Hippocampal formation (tissue), 2 donors: ENCODE measurements around the gene LBP.
A peak's percentile ranks its signal among the peaks of the same experiment; 100 is the strongest.
"Not testable (repeated sequence)": the region's sequence is repeated elsewhere in the genome, so short reads cannot be mapped to it uniquely, and the experiment has no call there.

ENCODE experiments used
- DNase-seq, 2 donors: peaks; one replicate each; lab custom pipeline; 2025; lab: John Stamatoyannopoulos, UW

LBP gene

DNA sequence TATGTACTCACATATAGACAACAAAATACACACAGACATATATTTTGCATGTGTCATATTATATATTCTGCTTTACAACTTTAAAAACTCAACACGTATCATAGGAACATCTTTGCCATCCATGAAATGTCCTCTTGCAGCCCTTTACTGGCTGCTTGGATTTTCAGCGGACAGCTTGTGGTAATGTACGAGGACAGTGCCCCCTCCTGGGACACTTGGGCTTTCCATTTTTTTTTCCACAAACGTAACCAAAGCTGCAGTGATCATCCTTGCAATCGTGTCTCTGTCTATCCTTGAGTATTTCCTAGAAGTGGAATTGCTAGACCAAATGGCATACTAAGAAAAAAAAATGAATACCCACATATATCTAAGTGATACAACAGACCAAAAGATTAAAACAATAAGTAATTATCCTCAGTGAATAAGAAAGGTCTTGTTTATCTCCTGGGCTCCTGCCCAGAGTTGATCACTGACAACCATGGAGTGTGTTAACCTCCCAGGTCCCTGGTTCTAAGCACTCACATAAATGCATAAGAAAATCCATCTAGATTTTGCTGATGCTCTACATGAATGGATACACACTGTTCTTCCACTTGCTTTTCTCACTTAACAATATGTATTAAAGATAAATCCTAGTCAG lies 24.2 kb upstream of the LBP start:
- DNase-seq: peak; percentile 25 to 63

DNA sequence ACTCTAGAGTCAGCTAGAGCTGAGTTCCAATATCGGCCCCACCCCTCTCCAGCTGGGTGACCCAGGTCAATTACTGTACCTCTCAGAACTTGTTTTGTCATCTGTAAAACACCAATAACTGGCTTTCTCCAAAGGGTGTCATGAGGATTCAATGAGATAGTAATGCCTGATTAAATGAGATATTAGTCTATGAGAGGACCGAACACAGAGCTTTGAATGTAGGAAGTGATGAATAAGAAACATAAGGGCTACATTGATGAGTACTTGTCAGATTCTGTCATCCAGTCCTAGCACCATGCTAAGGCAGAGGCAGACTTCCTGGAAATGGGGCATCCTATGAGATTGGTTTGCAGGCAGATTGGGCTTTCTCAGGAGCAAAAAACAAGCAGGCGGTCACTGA lies 22.1 kb upstream of the LBP start:
- DNase-seq: no peak

DNA sequence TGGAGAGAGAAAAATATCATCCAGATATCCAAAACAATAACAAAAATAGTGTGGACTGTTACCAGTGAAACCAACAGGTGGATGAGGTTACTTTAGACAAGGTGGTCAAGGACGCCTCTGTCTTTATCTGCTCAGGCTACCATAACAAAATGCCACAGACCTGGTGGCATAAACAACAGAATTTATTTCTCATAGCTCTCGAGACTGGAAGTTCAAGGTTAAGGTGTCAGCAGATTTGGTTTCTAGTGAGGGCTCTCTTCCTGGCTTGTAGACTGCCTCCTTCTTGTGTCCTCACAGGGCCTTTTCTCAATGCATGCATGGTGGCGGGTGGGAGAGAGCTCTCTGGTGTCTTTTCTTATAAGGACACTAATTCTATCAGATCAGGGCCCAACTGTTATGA lies 21.1 kb upstream of the LBP start:
- no peak for DNase-seq

DNA sequence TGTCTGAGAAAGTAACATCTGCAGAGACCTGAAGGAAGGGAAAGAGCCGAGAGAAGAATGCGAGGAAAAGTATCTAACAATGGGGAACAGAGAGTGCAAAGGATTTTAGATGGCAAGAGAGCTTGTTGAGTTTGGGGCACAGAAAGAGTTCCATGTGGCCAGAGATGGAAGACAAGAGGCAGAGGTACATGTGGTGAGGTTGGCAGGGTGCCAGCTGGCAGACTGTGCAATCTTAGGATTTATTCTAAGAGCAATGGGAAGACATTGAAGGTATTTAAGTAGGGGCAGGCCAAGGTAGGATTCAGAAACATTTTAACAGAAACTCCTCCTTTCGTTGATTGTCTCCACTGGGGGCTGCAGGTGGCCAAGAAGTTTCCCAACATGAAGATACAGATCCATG lies 20.4 kb upstream of the LBP start:
- DNase-seq: no peak

DNA sequence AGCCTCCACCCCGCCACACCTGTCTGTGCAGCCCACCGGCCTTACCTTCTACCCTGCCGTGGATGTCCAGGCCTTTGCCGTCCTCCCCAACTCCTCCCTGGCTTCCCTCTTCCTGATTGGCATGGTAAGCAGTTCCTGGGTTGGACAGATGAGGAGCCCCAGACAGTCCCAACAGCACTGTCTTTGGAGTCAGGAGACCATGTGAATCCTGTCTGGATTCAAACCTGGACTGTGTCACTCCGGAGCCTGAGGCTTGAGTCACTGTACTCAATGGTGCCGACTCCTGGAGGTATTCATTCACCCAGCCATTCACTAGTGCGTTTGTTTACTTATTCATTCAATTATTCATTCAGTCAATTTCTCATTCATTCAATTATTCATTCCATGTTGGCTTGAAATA lies 20.0 kb upstream of the LBP start:
- DNase-seq: no peak

DNA sequence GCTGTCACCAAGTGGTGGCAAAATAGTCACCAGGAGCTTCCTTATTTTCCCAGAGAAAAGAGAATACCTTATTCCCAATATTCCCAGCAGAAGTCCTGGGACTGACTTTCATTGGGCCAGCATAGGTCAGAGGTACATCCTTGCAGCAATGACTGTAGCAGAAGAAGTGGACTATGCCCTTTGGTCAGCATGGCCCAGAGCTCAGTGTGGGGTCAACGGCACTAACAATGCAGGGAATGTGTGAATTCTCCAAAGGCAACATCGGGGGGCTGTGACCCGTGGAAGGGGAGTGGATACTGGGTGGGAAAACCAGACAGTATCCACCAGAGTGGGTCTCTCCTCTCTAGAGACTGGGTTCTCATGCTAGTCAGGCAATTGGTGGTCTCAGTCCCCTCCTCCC lies 15.6 kb upstream of the LBP start:
- no peak for DNase-seq

DNA sequence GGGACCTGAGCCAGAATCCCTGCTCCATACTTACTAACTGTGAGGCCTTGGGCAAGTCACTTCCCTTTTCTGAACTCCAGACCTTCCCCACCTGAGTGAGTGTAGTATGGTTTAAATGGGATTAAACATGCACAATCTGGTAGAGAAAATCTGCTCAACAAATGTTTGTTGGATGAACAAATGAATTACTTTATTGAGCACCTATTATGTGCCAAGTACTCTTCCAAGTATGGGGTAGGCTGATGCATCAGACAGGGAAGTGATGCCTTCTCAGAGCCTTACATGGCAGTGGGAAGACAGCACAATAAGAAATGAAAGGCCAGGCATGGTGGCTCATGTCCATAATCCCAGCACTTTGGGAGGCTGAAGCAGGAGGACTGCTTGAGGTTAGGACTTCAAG lies 15.0 kb upstream of the LBP start:
- DNase-seq: no peak

DNA sequence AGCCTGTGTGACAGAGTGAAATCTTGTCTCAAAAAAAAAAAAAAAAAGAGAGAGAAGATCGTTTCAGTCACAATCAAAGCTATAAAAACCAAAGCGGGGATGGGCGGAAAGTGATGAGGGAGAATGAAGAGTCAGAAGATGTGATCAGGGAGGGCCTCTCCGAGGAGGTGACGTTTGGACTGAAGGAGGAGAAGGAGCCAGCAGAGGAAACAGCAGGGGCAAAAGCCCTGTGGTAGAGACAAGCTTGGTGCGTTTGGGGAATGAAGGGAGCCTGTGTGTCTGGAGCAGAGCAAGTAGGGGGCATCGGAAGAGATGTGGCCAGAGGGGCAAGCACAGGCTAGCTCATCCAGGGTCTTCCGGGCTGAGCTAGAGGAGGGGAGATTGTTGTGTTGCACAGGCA lies 14.5 kb upstream of the LBP start:
- no peak for DNase-seq

DNA sequence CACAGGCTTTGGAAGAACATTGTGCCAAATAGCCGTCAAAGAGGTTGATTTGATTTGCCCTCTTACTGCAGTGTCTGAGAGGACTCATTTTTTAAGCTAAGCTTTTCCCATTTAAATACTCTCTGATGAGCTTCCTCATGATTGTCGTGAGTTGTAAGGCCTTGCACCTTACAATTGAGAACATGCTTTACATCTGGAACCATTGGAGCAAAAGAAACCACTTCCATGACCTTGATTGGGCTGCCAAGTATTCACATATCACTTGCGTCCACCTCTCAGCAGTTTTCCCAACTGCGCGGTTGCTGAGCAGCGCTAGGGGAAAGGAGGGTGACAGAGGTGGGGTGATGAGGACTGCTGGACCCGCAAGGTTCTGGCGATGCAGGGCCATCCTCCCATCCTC lies 12.3 kb upstream of the LBP start:
- DNase-seq: no peak

DNA sequence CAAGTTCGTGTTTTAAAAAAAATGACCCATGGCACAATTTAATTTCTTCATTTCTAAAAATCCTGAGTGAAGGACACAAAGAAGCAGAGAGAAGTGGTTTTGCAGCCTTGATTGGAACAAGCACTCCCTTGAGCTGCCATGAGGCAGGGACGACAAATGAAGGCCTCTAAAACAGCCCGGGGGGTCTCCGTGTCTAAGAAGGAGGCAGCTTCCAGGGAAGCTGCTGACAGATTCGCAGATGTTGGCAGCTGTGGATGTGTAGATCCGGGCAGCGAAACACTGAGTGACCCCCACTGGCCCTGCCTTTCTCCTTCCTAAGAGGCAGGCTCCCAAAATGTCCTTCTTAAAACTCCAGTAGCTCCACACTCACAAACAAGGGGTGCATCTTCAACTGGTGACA lies 9.6 kb upstream of the LBP start:
- DNase-seq: no peak

DNA sequence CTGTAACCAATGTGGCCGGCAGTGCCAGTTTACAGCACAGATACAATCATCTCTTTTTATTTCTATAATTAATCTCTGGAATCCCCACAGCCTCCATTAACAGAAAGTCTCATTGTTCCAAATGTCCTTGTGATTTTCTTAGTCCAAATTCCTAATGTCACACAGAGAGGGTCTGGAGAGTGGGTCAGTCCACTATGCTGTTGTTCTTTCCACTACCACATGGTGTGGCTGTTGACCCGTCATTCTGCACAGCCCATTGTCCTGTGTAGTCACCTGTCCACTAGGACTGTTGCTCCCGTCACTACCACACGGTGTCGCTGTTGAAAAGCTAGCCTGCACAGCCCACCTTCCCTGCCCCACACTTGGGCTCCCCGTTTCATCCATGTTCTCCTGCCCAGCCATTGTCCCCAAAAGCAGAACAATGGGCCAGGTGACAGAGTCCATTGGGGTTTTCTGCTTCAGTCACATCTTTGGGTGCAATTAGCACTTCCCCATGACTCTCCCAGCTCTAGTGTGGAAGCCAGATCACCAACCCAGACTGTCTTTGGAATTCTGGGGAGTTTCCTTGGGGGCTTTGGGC lies 8.6 kb upstream of the LBP start:
- peak; percentile 7 to 26 for DNase-seq

DNA sequence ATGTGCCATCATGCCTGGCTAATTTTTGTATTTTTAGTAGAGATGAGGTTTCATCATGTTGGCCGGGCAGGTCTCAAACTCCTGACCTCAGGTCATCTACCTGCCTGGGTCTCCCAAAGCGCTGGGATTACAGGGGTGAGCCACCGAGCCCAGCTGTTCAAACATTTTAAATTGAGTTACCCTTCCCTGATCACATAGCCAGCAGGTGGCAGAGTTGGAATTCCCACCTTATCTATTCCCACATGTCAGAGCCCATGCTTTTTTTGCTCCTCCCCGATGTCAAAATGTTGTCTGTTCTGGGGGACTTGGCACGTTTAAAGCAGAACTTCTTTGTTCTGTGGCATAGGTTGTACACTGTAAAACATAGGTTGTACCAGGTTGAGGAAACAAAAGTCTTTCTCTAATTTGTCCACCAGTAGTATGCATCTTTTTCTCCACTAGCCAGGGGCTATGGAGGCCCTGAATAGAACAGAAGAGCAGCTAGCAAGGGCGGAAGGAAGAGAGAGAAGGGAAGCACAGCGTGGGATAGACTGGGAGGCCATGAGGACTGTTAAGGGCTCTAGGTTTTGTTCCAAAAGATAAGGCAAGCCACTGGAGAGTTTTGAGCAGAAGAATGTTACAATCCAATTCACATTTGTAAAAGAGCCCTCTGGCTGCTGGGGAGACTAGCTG lies 7.3 kb upstream of the LBP start:
- no peak for DNase-seq

DNA sequence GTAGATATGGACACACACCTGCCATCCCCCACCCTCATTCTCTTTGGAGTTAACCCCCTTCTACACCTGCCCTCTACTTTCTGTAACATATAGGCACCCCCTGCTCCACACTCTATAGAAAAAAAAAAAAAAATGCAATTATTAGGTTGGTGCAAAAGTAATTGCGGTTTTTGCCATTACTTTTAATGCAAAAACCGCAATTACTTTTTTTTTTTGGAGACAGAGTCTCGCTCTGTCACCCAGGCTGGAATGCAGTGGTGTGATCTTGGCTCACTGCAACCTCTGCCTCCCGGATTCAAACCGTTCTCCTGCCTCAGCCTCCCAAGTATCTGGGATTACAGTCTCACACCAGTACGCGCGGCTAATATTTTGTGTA lies 6.8 kb upstream of the LBP start:
- not testable (repeated sequence) for DNase-seq

DNA sequence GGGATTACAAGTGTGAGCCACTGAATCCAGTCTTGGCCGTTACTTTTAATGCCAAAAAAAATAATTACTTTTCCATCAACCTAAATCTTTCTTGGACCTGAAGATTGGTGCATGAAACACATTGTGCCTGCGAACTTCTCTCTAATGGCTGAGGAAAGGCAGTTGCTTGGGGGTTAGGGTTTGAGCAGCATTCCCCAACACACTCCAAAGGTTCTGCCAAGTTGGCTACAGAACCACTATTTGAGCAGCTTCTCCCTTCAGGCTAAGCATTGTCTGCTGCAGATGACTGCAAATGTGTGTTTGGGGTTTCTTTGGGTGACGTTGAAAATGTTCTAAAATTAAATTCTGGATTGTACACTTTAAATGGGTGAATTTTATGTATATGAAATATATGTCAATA lies 6.3 kb upstream of the LBP start:
- DNase-seq: no peak

DNA sequence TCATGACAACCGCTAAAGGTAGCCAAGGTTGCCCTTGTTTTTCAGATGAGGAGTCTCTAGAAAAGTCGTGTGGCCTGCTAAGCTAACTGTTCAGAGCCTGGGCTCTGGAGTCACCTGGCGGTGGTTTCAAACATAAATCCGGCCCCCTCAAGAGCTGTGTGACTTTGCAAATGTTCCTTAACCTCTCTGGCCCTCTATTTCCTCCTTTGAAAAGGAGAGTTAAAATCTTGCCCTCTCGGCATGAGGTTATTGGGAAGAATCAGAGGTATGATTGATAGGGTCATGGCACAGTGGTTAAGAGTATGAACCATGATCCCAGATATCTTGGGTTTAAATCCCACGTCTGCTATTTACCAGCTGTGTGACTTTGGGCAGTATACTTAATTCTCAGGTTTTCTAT lies 5.6 kb upstream of the LBP start:
- DNase-seq: no peak

DNA sequence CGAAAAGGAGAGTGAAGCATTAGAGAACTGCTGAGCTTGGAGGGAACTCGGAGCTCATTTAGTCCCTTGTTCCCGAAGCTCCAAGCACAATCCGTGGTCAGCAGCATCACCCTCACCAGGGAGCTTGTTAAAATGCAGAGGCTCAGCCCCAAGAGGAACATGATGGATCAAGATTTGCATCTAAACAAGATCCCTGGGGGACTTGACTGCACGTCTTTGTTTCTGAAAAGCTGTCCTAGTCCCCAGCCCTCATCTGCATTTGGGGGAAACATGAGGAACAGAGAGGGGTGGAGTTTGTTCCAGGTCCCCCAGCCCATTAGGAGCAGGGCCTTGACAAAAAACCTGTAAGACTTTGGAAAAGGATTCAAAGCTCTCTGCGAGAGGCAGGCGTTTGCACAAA lies 4.1 kb upstream of the LBP start:
- no peak for DNase-seq

DNA sequence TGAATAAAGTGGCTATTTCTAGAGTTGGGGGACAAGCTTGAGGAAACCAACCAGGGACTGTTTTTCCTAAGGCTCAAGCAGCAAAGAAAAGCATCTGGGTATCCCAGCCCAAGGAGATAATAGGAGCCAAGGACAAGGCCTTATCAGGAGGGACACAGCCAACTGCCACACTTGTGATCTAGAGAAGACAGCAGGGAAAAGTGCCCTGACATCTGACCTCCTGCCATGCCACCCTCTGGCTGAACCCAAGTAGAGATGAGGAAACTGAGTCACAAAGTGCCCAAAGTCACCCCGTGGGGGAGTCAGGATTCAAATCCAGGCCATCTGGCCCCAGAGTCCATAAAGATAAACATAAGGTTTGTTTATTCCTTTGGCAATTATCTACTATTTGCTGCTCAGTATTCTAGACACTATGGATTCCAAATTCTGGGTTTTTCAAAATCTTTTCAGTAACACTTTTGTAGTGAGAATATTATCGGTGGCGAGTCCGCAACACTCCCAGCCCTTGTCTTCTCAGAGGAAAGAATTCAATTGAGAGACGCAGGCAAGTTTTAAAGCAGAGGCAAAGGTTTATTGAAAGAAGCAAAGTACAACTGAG lies 3.5 kb upstream of the LBP start:
- DNase-seq: no peak

DNA sequence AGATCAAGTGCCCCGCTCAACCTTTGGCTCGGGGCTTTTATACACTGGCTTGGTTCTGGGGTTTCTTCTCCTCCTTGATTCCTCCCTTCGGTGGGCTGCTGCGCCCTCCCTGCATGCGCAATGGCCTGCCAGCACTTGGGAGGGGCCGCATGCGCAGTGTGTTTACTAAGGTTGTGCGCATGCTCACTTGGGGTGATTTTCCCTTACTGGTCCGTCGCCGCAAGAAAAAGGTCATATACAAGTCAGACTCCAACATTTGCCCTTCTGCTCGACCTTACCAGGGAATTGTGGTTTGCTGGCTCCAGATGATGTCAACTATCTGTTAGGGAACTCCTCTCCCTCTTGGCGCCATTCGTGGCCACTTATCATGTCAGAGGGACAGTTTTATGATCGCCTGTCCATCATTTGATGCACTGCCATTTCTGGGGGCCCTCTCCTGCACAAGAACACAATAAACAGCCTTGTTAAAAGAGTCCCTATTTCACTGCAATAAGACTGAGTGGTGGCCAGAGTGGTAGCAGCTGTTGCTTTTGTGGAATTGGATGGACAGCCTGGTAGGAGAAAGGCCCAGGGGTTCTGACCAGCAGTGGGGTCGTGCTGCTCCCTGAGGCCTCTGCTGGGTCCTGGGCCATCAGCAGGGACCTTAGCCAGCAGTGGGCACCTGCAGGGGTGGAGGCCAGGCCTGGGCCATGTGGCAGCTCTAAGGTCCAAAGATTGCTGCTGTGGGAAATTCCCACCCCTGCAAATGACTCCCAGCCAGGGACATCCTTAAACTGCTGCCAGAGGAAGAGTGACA lies 2.8 kb upstream of the LBP start:
- no peak for DNase-seq

DNA sequence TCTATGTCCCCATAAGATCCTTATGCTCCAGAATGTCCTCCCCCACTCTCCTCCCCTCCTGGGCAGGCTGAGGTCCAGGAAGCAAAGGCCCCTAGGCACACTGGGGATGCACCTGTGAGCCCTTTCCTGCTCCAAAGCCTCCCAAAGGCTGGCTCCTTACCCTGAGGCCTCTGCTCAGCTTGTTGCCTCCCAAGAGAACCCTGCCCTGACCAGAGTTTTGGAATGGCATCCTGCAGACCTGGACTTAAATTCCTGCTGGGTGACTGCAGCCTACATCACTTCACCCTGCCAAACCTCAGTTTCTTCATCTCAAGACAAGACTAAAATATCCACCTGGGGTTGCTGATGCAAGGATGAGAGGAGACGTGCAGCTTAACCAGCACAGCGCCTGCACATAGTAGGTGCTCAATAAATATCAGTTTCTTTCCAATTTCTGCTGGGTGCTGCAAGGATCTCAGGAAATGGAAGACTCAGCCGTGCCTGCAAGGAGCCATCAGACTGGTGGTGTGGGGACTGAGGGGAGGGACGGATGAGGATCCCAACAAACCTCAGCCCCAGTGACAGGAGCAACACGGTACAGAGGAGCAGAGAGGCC lies 2.1 kb upstream of the LBP start:
- no peak for DNase-seq

DNA sequence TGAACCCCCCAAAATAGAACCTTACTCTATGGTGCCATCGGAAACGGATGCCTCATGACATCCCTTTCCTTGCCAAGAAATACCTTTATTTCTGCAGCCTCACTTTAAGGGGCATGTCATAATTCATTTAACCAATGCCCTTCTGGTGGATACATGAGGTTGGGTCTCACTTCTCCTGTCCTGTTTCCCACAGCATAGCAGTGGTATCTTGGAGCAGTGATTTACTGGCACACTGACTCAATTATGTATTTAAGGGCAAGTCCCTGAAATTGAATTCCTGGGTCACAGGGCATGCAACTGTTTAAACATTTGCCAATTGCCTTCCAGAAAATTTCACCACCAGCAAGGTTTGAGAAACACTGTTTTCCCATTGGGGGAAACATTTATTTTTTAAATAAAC lies 639 bp upstream of the LBP start:
- DNase-seq: no peak

DNA sequence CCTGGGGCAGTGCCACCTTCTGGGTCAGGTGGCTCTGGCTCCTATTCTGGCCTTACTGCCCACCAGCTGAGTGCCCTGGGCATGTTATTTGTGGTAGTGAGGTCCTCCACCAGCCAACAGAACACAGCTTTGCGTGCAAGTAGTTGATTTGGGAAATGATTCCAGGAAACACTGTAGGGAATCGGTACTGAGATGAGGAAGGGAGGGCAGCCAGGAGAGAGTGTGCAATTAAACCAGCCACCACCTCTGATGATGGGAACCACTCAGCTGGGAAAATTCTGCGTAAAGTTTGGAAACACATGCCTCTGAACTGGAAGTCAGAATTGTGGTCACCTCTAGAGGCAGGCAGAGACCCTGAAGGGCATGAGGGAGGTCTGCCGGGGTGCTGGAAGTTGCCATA lies 459 bp downstream of the LBP start:
- DNase-seq: no peak

DNA sequence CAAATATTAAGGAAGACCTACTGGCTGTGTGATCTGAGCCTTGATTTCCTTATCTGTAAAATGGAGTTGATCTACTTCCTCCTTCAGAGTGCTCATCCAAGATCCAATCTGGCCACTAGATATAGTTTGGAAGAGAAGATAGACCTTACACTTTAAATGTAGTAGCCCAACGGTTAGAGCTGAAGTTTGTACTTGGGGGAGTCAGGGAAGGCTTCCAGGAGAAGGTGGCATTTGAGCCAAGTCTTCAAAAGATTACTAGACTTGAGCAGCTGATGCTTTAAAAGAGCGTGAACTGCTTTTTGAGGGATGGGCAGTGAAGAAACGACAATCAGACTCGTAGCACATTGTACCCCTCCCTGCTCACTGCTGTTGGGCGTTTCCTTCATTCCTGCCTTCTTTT lies 3.6 kb downstream of the LBP start:
- DNase-seq: no peak
